Spleen (tissue), 11 donors: ENCODE data around the gene SNAP47. TPM values are rescaled to one million over a fixed set of nuclear protein-coding genes. Genes with fewer than 3 reads are reported as not detected.

Experiments used
- DNase-seq: peaks from one replicate; pipeline ENCODE4 v3.0.0-alpha.2; 2020
- H3K27ac ChIP-seq, 8 donors: fragments of 200-600 bp; sonication (generic) in 7 of 8; 1 replicate in 4 of 8; 2 replicates in 4 of 8; pipeline versions ENCODE4 v1.5.0 to v1.8.0; 2016 to 2021; ENCODE audit warnings: inconsistent platforms in 4 of 8, mild to moderate bottlenecking in 4 of 8, moderate library complexity in 1 of 8
- H3K27me3 ChIP-seq, 7 donors: fragments of 200-600 bp; sonication (generic) in 6 of 7; replicated peaks in 1 of 7; 1 replicate in 4 of 7; 2 replicates in 3 of 7; pipeline versions ENCODE4 v1.5.0 to v1.8.0; 2016 to 2021; ENCODE audit warnings: inconsistent platforms in 3 of 7, mild to moderate bottlenecking in 1 of 7
- H3K36me3 ChIP-seq, 6 donors: fragments of 200-600 bp; sonication (generic) in 5 of 6; 1 replicate in 4 of 6; 2 replicates in 2 of 6; pipeline versions ENCODE4 v1.5.0 to v1.8.0; 2016 to 2021; ENCODE audit warnings: inconsistent platforms in 2 of 6
- H3K4me1 ChIP-seq, 6 donors: fragments of 200-600 bp; sonication (generic) in 5 of 6; 1 replicate in 3 of 6; 2 replicates in 3 of 6; pipeline versions ENCODE4 v1.5.0 to v1.8.0; 2016 to 2021; ENCODE audit warnings: inconsistent platforms in 3 of 6
- H3K4me3 ChIP-seq, 8 donors: fragments of 200-600 bp; sonication (generic) in 7 of 8; 1 replicate in 4 of 8; 2 replicates in 4 of 8; pipeline versions ENCODE4 v1.5.0 to v1.8.0; 2016 to 2021; ENCODE audit warnings: inconsistent platforms in 4 of 8, mild to moderate bottlenecking in 4 of 8, moderate library complexity in 2 of 8
- H3K9me3 ChIP-seq, 8 donors: fragments of 200-600 bp; sonication (generic) in 7 of 8; 1 replicate in 4 of 8; 2 replicates in 4 of 8; pipeline versions ENCODE4 v1.5.0 to v1.8.0; 2016 to 2021; ENCODE audit warnings: inconsistent platforms in 4 of 8
- POLR2A ChIP-seq, 3 donors: fragments of 450-650 bp; IDR thresholded peaks; one replicate each; pipeline ENCODE4 v1.5.1; 2017; ENCODE audit warnings: antibody characterized with exemption in 3 of 3, mild to moderate bottlenecking in 1 of 3
- POLR2AphosphoS5 ChIP-seq, 3 donors: sonication (generic); formaldehyde crosslinking; IDR thresholded peaks; one replicate each; pipeline ENCODE4 v1.5.1; 2017; ENCODE audit warnings: antibody characterized with exemption in 3 of 3
- WGBS, 5 donors: extraction: QIAGEN DNeasy Blood & Tissue Kit in 3 of 5; methylation state at CpG; one replicate each; pipeline versions ENCODE4 v1.1.5 to v1.1.7; 2013 to 2018; 5-methylcytosine and 5-hydroxymethylcytosine counted together
- intact Hi-C: fragments of 100-400 bp; cut with DNase I; formaldehyde crosslinking; loops from one replicate; pipeline ENCODE4 v1.15.0; 2023; ENCODE audit warnings: low total_unique reads
- polyA plus RNA-seq, 3 donors: library from polyadenylated mRNA; stranded (reverse); fragments of 200-250 nt; gene quantifications; one replicate each; pipeline ENCODE4 v1.2.1, GENCODE V29; 2013
- total RNA-seq, 7 donors: library from RNA; depleted of rRNA in 3 of 7; stranded (reverse); fragments of >200 nt in 3 of 7; fragmentation: NEBNext Ultra II Directional in 4 of 7; extraction: Animal tissue kit (Norgen Biotek cat#: 25700) in 4 of 7; gene quantifications; one replicate each; pipeline versions ENCODE4 v1.1.0 to v1.2.1, GENCODE V29; 2016 to 2021
- TF ChIP-seq, protein P1 (sequence below), 11 experiments: fragments of 200-600 bp in 7 of 11; fragments of 450-650 bp in 4 of 11; sonication (generic) in 4 of 11; IDR thresholded peaks in 8 of 11; conservative IDR thresholded peaks in 3 of 11; 1 replicate in 7 of 11; 2 replicates in 4 of 11; pipeline versions ENCODE4 v1.4.0 to v1.8.0; 2016 to 2021; ENCODE audit warnings: antibody characterized with exemption in 11 of 11, inconsistent platforms in 4 of 11, mild to moderate bottlenecking in 1 of 11
- donor health status: healthy with polysubstance abuse.
- donor health status: DM: no; HTN: no; CAD: no; lungs with moderate emphysema.
- donor health status: DM: no; HTN: no; CAD: no.
- donor health status: Bipolar disorder and iron deficiency.
- donor health status: healthy.
- donor health status: DM: no; HTN: no; CAD: no.
- donor health status: DM: yes; HTN: yes; CAD: no.

The SNAP47 gene
- total and polyA plus RNA-seq, 10 donors = 10.0 to 42.7 (median 22.1) TPM

DNA sequence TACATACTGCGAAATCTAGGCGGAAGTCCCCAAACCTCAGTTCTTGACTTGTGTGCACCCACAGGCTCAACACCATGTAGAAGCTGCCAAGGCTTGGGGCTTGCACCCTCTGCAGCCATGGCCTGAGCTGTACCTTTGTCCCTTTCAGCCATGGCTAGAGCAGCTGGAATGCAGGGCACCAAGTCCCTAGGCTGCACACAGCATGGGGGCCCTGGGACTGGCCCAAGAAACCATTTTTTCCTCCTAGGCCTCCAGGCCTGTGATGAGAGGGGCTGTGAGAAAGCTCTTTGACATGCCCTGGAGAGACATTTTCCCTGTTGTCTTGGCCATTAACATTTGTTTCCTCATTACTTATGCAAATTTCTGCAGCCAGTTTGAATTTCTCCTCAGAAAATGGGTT lies 78.7 kb downstream of the SNAP47 start:
- no peak overlapping the region for H3K4me3 ChIP-seq
- TF ChIP-seq POLR2AphosphoS5 (IDR thresholded peaks at IDR 0.05) (no peak), POLR2A (IDR thresholded peaks at IDR 0.05) (no peak)
- TF ChIP-seq, protein P1, sequence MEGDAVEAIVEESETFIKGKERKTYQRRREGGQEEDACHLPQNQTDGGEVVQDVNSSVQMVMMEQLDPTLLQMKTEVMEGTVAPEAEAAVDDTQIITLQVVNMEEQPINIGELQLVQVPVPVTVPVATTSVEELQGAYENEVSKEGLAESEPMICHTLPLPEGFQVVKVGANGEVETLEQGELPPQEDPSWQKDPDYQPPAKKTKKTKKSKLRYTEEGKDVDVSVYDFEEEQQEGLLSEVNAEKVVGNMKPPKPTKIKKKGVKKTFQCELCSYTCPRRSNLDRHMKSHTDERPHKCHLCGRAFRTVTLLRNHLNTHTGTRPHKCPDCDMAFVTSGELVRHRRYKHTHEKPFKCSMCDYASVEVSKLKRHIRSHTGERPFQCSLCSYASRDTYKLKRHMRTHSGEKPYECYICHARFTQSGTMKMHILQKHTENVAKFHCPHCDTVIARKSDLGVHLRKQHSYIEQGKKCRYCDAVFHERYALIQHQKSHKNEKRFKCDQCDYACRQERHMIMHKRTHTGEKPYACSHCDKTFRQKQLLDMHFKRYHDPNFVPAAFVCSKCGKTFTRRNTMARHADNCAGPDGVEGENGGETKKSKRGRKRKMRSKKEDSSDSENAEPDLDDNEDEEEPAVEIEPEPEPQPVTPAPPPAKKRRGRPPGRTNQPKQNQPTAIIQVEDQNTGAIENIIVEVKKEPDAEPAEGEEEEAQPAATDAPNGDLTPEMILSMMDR (IDR thresholded peaks at IDR 0.05 in 8 of 11, conservative IDR thresholded peaks at IDR 0.05 in 3 of 11) = no peak
- 97 to 100% (median 100%) methylated on average over 2 of the region's 2 CpGs for WGBS, 5 donors
- H3K36me3 ChIP-seq = no peaks in the 10 kb centered on the region
- H3K9me3 ChIP-seq = peaks cover 0 to 48% (median 29%) of the 10 kb centered on the region in 8 donors
- no peaks in the 10 kb centered on the region for H3K27me3 ChIP-seq
- intact Hi-C loops = no loop called here
- no peak overlapping the region for H3K27ac ChIP-seq
- no peak for DNase-seq
- H3K4me1 ChIP-seq = no peaks in the 10 kb centered on the region

DNA sequence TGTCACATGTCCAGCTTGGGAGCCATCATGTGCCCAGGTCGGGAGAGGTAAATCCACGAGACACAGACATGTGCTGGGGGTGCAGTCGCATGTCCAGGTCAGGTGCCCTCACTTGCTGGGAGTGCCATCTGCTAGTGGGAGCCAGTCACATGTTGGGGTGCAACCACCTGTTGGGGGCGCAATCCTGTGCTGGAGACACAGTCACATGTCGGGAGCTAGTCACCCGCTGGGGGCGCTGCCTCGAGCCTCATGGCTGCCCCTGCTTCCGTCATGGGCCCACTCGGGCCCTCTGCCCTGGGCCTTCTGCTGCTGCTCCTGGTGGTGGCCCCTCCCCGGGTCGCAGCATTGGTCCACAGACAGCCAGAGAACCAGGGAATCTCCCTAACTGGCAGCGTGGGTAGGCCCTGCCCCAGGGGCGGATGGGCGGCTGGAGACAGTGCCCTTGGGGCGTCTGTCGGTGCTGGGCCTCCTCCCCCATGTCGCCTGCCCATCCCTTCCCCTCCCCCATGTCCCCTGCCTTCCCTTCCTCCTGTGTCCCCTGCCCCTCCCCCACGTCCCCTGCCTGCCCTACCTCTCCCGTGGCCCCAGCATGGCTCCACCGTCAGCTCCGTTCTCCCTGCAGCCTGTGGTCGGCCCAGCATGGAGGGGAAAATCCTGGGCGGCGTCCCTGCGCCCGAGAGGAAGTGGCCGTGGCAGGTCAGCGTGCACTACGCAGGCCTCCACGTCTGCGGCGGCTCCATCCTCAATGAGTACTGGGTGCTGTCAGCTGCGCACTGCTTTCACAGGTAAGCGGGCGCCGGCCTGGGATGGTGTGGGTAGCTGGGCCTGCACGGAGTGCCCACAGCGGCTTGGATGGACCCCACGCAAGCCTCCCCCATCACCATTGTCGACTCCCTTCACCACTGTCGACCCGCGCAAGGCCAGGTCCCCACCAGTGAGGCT lies 80.5 kb downstream of the SNAP47 start, which contains the start of gene PRSS38:
Gene PRSS38 (plus strand): TSS at position 208 of the 942 bp plus-strand sequence. CDS start 42 bp downstream, at position 250.
- TF ChIP-seq, protein P1 (IDR thresholded peaks at IDR 0.05 in 8 of 11, conservative IDR thresholded peaks at IDR 0.05 in 3 of 11) = no peak
- TF ChIP-seq POLR2A (IDR thresholded peaks at IDR 0.05) = no peak
- TF ChIP-seq POLR2AphosphoS5 (IDR thresholded peaks at IDR 0.05) = no peak
- Histone ChIP-seq H3K4me1 (no peaks in the 10 kb centered on the region), H3K4me3 (no peak within 1 kb of the TSS), H3K9me3 (peaks cover 0 to 48% (median 29%) of the 10 kb centered on the region in 8 donors), H3K27ac (no peak within 1 kb of the TSS), H3K36me3 (no peaks in the 10 kb centered on the region), H3K27me3 (no peaks in the 10 kb centered on the region)
- intact Hi-C loops = no loop called here
- no peak for DNase-seq
- 91 to 96% (median 93%) methylated on average over 35 to 44 of the region's 44 CpGs for WGBS, 5 donors

DNA sequence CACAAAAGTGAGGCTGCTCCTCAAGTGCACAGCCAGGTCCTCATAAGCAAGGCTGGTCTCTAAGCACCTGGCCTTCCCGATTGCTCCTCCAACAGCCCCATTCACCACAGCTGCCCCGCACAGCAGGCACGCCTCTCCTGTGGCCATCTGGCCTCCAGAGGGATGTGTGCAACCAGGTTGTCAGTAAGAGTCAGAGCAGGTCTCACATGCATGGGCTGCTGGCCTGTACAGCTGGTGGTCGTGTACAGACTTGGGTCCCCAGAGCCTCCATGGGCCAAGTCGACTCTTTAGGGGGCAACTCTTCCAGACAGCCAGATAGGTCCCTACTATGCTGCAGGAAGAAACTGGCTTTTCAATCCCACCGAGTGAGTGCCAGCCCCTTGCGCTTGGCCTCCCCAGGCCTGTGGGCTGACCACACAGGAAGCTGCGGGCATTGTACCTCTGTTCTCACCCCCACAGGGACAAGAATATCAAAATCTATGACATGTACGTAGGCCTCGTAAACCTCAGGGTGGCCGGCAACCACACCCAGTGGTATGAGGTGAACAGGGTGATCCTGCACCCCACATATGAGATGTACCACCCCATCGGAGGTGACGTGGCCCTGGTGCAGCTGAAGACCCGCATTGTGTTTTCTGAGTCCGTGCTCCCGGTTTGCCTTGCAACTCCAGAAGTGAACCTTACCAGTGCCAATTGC lies 81.7 kb downstream of the SNAP47 start:
- H3K36me3 ChIP-seq = no peaks in the 10 kb centered on the region
- intact Hi-C loops = no loop called here
- TF ChIP-seq POLR2A (IDR thresholded peaks at IDR 0.05) = no peak
- no peak for TF ChIP-seq POLR2AphosphoS5 (IDR thresholded peaks at IDR 0.05)
- TF ChIP-seq, protein P1 (IDR thresholded peaks at IDR 0.05 in 8 of 11, conservative IDR thresholded peaks at IDR 0.05 in 3 of 11) = no peak
- 77 to 92% (median 86%) methylated on average over 11 to 16 of the region's 16 CpGs for WGBS, 5 donors
- H3K9me3 ChIP-seq = peaks cover 4 to 59% (median 39%) of the 10 kb centered on the region in 8 donors
- H3K4me3 ChIP-seq = no peak overlapping the region
- no peaks in the 10 kb centered on the region for H3K27me3 ChIP-seq
- H3K27ac ChIP-seq = no peak overlapping the region
- no peak for DNase-seq
- no peaks in the 10 kb centered on the region for H3K4me1 ChIP-seq

DNA sequence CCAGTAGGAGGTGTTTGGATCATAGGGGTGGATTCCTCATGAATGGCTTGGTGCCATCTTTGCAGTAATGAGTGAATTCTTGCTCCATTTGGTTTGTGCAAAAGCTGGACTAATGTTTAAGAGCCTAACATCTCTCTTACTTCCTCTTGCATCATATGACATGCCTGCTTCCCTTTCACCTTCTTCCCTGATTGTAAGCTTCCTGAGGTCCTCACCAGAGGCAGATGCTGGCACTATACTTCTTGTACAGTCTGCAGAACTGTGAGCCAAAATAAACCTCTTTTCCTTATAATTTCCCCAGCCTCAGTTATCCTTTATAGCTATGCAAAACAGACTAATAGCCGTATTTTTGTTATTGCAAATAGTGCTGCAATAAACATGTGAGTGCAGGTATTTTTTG lies 88.3 kb downstream of the SNAP47 start:
- WGBS, 5 donors = 88 to 98% (median 90%) methylated on average over 1 of the region's 1 CpG
- H3K9me3 ChIP-seq = peaks cover 0 to 47% (median 41%) of the 10 kb centered on the region in 8 donors
- TF ChIP-seq POLR2A (IDR thresholded peaks at IDR 0.05) = no peak
- TF ChIP-seq, protein P1 (IDR thresholded peaks at IDR 0.05 in 8 of 11, conservative IDR thresholded peaks at IDR 0.05 in 3 of 11) = no peak
- no peak for TF ChIP-seq POLR2AphosphoS5 (IDR thresholded peaks at IDR 0.05)
- intact Hi-C loops = no loop called here
- no peak overlapping the region for H3K4me3 ChIP-seq
- H3K4me1 ChIP-seq = no peaks in the 10 kb centered on the region
- no peaks in the 10 kb centered on the region for H3K36me3 ChIP-seq
- no peak for DNase-seq
- no peak overlapping the region for H3K27ac ChIP-seq
- H3K27me3 ChIP-seq = peaks cover 0 to 5% (median 0%) of the 10 kb centered on the region in 7 donors
